Stimulated activated naive CD8-positive, alpha-beta T cell treated with anti-CD3 and anti-CD28 coated beads, Interleukin-15, Interleukin-2, amounts not matched to agents 100 ng/mL and 50 ng/mL, for 24 hours (primary cell): ENCODE data around the gene CGB1.
"Not testable (repeated sequence)": the region's sequence is repeated elsewhere in the genome, so short reads cannot be mapped to it uniquely, and the experiment has no call there.

Source experiments
- H3K27ac Mint-ChIP-seq: one replicate; pipeline ENCODE4 v1.8.0; 2021; ENCODE audit warnings: mild to moderate bottlenecking, mixed read lengths
- H3K27me3 Mint-ChIP-seq: one replicate; pipeline ENCODE4 v1.8.0; 2021; ENCODE audit warnings: mixed read lengths
- H3K36me3 Mint-ChIP-seq: one replicate; pipeline ENCODE4 v1.8.0; 2021; ENCODE audit warnings: low read depth, mixed read lengths
- H3K4me1 Mint-ChIP-seq: one replicate; pipeline ENCODE4 v1.8.0; 2021; ENCODE audit warnings: low read depth, mixed read lengths
- H3K4me3 Mint-ChIP-seq: one replicate; pipeline ENCODE4 v1.8.0; 2021; ENCODE audit warnings: mild to moderate bottlenecking, mixed read lengths
- H3K9me3 Mint-ChIP-seq: one replicate; pipeline ENCODE4 v1.8.0; 2021; ENCODE audit warnings: mixed read lengths

CGB1 gene

DNA sequence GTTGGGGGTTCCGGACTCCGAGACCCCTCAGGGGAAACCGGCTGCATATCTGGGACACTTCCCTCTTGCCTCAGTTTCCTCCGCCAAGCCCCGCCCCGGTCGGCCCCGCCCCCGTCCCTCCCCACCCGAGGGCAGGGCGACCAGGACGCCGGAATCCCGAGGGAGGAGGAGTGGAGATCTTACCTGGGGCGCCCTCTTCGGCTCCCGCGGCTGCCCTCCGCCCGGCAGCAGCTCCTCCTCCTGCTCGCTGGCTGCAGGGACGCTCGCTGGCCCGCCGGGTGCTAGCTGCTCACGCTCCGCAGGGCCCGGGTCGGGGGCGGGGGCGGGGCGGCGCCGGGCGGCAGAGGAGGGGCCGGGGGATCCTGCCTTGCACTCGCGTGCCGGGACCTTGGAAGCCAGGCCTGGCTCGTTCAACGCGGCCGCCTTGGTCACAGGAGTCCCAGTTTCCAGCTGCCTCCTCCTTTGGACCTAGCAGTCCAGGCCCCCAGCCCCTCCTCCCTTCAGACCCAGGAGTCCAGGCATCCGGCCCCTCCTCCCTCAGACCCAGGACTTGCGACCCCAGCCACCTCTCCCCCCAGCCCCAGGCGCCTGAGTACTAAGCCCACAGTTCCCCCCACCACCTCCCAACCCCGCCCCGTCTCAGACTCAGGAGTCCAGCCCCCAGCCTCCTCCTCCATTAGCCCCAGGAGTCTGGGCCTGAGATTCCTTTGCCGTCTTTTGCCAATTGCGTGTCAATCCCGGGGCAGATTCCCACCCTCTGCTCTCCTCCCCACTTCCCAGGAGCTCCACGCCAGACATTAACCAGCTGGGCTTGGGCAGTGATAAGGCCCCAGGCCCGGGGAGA, 28.3 kb upstream of the CGB1 start, which contains the start of gene NTF4:
Gene NTF4, minus strand, starts transcription at position 51 of the 844 bp plus-strand sequence. CDS start 2,821 bp downstream, outside the sequence.
- peaks cover 54% of the 10 kb centered on the region for H3K27me3 Mint-ChIP-seq
- H3K4me3 Mint-ChIP-seq: no peak within 1 kb of the TSS
- no peak within 1 kb of the TSS for H3K27ac Mint-ChIP-seq
- no peaks in the 10 kb centered on the region for H3K36me3 Mint-ChIP-seq
- no peaks in the 10 kb centered on the region for H3K9me3 Mint-ChIP-seq
- H3K4me1 Mint-ChIP-seq: no peaks in the 10 kb centered on the region

DNA sequence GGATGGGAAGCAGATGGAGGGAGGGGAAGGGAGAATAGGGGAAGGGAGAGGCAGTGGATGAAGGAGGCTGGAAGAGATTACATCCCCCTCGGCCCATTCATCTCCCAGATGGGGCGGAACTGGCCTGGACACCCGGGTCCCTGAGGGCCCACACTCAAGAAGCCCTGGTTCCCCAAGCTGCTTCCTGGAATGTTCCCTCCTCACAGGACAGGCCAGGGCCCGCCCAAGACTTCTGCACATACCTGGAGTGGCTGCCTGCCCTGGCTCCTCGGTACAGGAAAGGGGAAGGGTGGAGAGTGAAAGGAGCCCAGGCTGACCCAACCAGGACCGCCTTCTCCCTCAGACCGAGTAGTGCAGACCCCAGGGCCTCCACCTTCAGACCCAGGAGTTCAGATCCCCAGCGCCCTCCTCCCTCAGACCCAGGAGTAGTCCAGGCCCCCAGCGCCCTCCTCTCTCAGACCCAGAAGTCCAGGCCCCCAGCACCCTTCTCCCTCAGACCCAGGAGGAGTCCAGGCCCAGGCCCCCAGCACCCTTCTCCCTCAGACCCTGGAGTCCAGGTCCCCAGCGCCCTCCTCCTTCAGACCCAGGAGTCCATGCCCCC, 27.4 kb upstream of the CGB1 start:
- Mint-ChIP-seq H3K27ac (no peak overlapping the region), H3K9me3 (no peaks in the 10 kb centered on the region), H3K36me3 (no peaks in the 10 kb centered on the region), H3K4me1 (no peaks in the 10 kb centered on the region), H3K27me3 (peaks cover 52% of the 10 kb centered on the region), H3K4me3 (no peak overlapping the region)

DNA sequence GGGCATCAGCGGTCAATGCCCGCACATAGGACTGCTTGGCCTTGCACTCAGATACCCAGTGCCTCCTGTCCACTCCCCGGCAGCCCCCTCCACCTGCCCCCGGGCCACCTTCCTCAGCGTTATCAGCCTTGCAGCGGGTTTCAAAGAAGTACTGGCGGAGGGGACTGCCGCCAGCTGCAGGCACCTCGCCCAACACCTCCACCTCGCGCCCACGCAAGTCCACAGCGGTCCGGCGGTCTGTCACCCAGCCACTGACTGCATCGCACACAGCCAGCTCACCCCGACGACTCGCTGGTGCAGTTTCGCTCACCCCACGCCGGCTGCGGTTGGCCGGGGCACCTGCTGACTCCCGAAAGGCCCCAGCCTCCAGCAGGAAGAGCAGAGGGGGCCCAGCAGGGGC, 24.8 kb upstream of the CGB1 start:
- Mint-ChIP-seq H3K27me3 (peaks cover 56% of the 10 kb centered on the region), H3K27ac (no peak overlapping the region)

DNA sequence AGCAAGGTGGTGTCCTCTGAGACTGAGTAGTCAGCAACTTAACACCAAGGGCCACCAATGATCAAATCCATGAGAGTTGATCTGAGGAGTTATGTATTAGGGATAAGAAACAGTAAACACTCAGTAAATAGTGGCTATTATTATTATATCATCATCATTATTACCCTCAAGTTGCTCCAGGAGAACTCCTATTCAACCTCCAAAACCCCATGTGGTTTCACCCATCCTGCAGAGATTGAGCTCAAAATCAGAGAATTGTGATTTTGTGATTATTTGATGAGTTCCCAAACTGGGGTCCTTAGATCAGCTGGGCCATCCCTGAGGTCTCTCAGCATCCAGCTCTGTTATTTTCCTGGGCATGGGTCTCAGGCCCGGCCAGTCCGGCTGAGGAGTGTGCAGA, 24.3 kb upstream of the CGB1 start:
- H3K4me3 Mint-ChIP-seq: no peak overlapping the region
- H3K9me3 Mint-ChIP-seq: no peaks in the 10 kb centered on the region
- no peaks in the 10 kb centered on the region for H3K36me3 Mint-ChIP-seq
- no peak overlapping the region for H3K27ac Mint-ChIP-seq
- H3K4me1 Mint-ChIP-seq: peaks cover 20% of the 10 kb centered on the region
- H3K27me3 Mint-ChIP-seq: peaks cover 52% of the 10 kb centered on the region

More for the DNA sequence above, 24.8 kb upstream of the CGB1 start:
- H3K4me3 Mint-ChIP-seq: no peak overlapping the region
- no peaks in the 10 kb centered on the region for H3K9me3 Mint-ChIP-seq
- H3K4me1 Mint-ChIP-seq: peaks cover 16% of the 10 kb centered on the region
- no peaks in the 10 kb centered on the region for H3K36me3 Mint-ChIP-seq

DNA sequence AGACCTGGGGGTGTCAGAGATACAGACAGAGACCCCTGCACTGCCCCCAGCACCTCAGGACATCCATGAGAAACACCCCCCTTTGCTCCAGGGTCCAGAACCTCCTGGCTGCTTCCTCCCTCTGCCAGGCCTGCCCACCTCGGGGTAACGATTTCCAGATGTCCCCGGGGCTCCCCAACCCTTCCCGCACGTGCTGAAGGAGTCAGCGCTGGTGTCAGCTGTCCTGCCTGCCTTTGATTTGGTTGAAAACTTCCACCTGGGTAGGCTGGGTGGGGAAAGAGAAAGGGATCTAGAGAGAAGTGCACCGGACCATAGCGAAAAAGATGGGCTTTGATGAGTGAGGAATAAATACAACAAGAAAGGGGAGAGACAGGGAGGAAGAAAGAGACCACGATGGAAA, 22.4 kb upstream of the CGB1 start:
- Mint-ChIP-seq H3K27me3 (peaks cover 45% of the 10 kb centered on the region), H3K4me3 (no peak overlapping the region), H3K9me3 (no peaks in the 10 kb centered on the region), H3K4me1 (peaks cover 20% of the 10 kb centered on the region), H3K27ac (no peak overlapping the region), H3K36me3 (no peaks in the 10 kb centered on the region)

DNA sequence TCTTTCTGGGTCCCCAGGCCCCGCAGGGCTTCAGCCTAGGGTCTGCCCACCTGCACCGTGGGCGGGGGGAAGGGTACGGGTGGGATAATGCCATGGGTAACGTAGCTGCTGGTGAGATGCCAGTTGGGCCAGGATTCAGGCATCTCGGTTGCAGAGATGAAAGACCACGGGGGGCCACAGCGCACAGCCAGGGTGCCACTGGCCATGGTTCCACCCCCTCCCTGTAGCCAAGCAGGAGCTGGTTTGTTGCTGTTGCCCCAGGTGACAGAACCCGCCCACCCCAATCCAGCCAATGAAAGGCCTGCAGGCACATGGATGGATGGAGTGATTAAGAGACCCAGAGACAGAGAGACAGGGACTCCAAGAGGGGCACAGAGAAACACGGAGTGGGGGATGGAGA, 21.9 kb upstream of the CGB1 start:
- Mint-ChIP-seq H3K4me3 (no peak overlapping the region), H3K27ac (no peak overlapping the region), H3K9me3 (no peaks in the 10 kb centered on the region), H3K4me1 (peaks cover 20% of the 10 kb centered on the region), H3K36me3 (no peaks in the 10 kb centered on the region), H3K27me3 (peaks cover 49% of the 10 kb centered on the region)

DNA sequence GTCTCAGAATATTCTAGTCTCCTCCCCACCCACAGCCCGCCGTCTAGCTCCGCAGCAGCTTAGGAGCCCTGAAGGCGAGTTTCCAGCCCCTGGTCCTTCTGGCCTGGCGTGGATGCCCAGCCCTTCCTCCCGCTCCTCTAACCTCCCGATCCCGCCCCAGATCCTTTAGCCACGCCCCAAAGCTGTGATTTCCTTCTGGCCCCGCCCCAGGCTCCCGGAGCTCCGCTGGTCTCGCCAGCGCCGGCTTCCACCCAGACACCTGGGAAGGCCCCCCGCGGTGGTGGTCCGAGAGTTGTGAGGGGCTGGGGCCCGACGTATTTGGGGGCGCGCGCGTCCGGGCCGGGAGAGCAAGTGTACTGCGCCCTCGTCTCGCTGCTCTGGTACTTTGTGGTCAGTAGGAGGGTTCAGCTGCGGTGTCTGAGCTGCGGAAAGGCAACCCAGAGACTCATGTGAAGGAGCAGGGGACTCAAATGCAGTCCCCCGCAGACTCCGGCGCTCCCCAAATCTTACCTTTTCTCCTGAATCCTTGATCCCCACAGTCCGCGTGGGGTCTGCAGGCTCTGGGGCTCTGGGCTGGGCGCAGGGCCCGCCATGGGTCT, 21.0 kb upstream of the CGB1 start, which contains the start of gene CGB7:
Gene CGB7, minus strand, starts transcription at position 114 of the 599 bp plus-strand sequence. CDS start 2,374 bp downstream, outside the sequence.
- H3K9me3 Mint-ChIP-seq: no peaks in the 10 kb centered on the region
- H3K4me3 Mint-ChIP-seq: peak within 1 kb of the TSS; percentile 74
- peaks cover 20% of the 10 kb centered on the region for H3K4me1 Mint-ChIP-seq
- H3K27ac Mint-ChIP-seq: no peak within 1 kb of the TSS
- H3K27me3 Mint-ChIP-seq: peaks cover 41% of the 10 kb centered on the region
- H3K36me3 Mint-ChIP-seq: no peaks in the 10 kb centered on the region

DNA sequence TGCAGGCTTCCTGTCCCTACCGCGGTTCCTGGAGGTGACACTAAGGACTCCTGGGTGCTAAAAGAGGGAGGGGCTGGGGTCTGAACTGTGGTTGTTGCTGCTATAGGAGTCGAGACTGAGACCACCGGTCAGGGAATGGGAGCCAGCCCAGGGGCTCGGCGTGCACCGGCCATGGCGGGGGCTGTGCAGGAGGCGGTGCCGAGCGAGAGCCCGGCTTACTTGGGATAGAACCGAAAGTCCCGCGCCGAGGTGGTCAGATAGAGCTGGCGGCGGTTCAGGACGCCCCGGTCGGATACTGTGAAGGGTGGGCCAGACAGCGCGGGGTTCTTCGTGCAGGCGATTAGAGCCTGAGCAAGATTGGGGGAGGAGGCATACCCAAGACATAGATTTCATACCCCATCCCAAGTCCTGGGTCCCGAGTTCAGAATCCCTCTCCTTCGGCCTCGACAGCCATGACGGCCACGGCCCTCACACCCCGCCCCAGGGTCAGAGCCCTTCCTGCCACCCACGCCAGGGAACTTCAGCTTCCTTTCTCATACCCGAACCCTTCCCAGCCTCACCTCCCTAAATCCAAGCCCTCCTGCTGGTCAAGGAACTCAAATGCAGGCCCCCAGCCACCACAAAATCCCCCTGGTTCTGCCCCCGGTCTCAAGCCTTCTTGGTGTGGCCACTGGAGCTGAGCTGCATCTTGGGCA, 20.4 kb upstream of the CGB1 start:
- H3K4me1 Mint-ChIP-seq: peaks cover 20% of the 10 kb centered on the region
- H3K27me3 Mint-ChIP-seq: peaks cover 41% of the 10 kb centered on the region
- not testable (repeated sequence) for H3K36me3 Mint-ChIP-seq, H3K27ac Mint-ChIP-seq, H3K9me3 Mint-ChIP-seq
- H3K4me3 Mint-ChIP-seq: peak overlapping the region; percentile 74

DNA sequence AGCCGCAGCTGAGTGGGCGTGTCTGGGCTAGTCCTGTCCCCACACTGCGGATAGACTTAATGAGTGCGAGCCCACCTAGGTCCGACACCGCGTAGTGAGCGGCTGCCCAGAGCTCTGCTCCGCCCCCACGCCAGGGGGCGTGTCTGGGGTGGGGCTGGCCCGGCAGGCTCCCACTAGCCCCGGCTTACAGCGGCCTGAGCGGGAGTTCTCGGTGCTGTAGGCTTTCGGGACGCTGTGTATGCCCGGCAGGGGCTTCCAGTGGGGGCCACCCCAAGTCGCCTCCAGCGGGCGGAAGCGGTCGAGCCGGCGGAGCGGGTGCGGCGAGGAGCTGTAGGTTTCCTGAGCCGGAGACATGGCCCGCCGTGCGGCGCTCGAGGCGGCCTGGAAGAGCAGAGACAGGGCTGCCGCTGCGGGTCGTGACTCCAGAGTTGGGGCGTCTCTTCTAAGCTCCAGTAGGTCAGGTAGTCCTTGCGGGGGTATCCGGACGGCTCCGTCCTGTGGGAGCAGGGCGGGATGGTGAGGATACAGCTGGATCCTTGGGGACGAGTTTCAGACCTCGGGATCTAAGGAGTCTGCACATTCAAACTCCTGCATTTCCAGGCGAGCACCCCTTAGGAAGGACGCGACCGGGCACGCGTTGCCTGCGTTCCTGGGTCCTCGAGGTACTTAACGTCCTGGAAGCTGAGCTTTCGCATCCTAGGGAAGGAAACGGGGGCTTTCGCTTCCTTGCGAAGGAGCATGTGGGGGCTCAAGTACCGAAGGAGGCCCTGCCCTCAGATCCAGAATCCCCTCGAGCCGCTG, 19.6 kb upstream of the CGB1 start:
- Mint-ChIP-seq H3K27ac (no peak overlapping the region), H3K27me3 (peaks cover 41% of the 10 kb centered on the region), H3K4me3 (peak overlapping the region; percentile 74), H3K36me3 (no peaks in the 10 kb centered on the region), H3K4me1 (peaks cover 20% of the 10 kb centered on the region), H3K9me3 (no peaks in the 10 kb centered on the region)

DNA sequence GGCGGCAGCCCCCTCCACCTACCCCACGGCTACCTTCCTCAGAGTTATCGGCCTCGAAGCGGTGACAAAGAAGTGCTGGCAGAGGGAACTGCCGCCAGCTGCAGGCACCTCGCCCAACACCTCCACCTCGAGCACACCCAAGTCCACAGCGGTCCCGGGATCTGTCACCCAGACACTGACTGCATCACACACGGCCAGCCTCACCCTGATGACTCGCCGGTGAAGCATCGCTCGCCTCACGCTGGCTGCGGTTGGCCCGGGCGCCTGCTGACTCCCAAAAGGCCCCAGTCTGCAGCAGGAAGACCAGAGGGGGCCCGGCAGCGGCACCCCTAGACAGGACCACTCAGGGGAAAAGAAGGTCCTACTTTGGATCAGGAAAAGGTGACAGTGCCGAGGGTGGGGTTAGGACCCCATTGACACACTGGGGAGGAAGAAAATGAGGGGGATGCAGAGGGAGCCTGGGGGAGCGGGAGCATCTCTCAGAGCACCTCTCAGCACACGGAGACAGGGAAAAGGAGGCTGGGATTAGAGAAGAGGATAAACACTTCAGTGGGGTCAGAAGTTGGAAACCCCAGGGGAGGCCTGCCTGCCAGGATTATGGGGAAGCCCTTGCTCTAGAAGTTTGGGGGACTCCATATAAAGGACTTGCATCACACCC, 13.8 kb upstream of the CGB1 start:
- H3K27ac Mint-ChIP-seq, H3K36me3 Mint-ChIP-seq, H3K9me3 Mint-ChIP-seq, H3K4me3 Mint-ChIP-seq, H3K27me3 Mint-ChIP-seq, H3K4me1 Mint-ChIP-seq: not testable (repeated sequence)

DNA sequence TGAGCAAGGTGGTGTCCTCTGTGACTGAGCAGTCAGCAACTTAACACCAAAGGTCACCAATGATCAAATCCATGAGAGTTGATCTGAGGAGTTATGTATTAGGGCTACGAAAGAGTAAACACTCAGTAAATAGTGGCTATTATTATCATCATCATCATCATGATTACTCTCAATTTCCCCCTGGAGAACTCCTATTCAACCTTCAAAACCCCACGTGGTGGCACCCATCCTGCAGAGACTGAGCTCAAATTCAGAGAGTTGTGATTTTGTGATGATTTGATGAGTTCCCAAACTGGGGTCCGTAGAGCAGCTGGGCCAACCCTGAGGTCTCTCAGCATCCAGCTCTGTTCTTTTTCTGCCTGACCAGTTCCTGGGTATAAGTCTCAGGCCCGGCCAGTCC, 13.1 kb upstream of the CGB1 start:
- H3K27ac Mint-ChIP-seq, H3K4me1 Mint-ChIP-seq, H3K9me3 Mint-ChIP-seq, H3K36me3 Mint-ChIP-seq, H3K27me3 Mint-ChIP-seq, H3K4me3 Mint-ChIP-seq: not testable (repeated sequence)

DNA sequence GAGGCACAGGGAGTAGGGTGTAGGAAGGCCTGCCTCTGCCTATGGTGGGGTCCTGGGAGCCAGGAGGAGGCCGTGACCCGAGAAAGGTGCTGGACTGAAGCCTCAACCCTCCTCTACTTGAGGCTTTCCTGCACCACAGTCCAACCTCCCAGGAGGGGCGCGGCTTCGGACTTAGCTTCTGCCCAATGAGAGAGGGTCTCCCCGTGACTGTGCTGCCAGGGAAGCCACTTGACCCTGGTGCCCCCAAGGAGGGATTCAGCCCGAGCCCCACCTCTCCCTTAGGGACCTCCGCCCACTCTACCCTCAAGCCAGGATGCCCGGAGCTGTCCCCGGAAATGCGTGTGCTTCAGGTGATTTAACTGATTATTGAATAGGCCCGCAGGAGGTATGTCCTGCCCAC, 12.3 kb upstream of the CGB1 start, which contains the start of gene CGB8:
Gene CGB8, minus strand, starts transcription at position 101 of the 400 bp plus-strand sequence. CDS start 372 bp downstream, outside the sequence.
- not testable (repeated sequence) for H3K4me1 Mint-ChIP-seq, H3K9me3 Mint-ChIP-seq, H3K27ac Mint-ChIP-seq, H3K36me3 Mint-ChIP-seq, H3K27me3 Mint-ChIP-seq, H3K4me3 Mint-ChIP-seq

DNA sequence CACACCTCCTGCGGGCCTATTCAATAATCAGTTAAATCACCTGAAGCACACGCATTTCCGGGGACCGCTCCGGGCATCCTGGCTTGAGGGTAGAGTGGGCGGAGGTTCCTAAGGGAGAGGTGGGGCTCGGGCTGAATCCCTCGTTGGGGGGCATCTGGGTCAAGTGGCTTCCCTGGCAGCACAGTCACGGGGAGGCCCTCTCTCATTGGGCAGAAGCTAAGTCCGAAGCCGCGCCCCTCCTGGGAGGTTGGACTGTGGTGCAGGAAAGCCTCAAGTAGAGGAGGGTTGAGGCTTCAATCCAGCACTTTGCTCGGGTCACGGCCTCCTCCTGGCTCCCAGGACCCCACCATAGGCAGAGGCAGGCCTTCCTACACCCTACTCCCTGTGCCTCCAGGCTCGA, 6.9 kb upstream of the CGB1 start, which contains the start of gene CGB5:
Gene CGB5, plus strand, starts transcription at position 301 of the 400 bp plus-strand sequence. CDS start 362 bp downstream, outside the sequence.
- H3K36me3 Mint-ChIP-seq, H3K27me3 Mint-ChIP-seq, H3K9me3 Mint-ChIP-seq, H3K4me3 Mint-ChIP-seq, H3K4me1 Mint-ChIP-seq, H3K27ac Mint-ChIP-seq: not testable (repeated sequence)

DNA sequence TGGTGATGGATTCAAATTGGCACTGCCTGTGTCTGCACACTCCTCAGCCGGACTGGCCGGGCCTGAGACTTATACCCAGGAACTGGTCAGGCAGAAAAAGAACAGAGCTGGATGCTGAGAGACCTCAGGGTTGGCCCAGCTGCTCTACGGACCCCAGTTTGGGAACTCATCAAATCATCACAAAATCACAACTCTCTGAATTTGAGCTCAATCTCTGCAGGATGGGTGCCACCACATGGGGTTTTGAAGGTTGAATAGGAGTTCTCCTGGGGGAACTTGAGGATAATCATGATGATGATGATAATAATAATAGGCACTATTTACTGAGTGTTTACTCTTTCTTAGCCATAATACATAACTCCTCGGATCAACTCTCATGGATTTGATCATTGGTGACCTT, 6.0 kb upstream of the CGB1 start:
- H3K4me1 Mint-ChIP-seq, H3K9me3 Mint-ChIP-seq, H3K36me3 Mint-ChIP-seq, H3K27me3 Mint-ChIP-seq, H3K27ac Mint-ChIP-seq, H3K4me3 Mint-ChIP-seq: not testable (repeated sequence)
